NCI-H774 (cell line): ENCODE data around the gene BCAR1.

Experiments used
- DNase-seq: peaks from one replicate; lab custom pipeline; 2025; lab: John Stamatoyannopoulos, UW

BCAR1 gene

DNA sequence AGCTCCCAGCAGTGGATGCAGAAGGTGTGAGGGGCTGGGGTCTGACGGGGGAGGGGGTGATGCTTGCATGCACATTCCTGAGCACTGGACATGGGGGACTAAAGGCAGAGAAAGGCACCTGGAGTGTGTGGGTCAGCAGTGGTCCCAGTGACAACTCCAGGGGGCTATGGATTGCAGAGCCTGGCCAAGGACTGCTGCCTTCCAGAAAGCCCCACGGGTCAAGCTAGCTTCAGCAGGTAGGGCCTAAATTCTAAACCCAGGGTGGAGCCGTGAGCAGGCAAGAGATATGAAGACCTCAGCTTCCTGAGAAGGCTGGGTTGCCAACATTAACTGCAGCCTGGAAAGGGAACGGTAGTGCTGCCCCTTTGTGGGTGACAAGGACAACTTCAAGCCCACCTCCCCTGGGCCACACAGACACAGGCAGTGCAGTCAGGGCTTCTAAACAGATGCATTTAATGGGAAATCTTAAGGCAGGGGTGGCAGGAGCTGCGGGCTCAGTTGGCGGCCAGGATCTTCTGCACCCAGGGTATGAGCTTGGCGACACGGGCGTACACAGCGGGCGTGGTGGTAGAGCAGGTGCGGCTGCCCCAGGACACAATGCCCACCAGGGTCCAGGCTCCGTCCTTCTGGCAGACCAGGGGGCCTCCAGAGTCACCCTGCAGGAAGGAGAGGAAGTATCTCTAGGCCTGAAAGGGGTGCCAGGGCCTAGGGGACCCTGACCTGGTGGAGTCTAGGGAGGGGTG is 47.6 kb downstream of the BCAR1 start:
- no peak for DNase-seq

DNA sequence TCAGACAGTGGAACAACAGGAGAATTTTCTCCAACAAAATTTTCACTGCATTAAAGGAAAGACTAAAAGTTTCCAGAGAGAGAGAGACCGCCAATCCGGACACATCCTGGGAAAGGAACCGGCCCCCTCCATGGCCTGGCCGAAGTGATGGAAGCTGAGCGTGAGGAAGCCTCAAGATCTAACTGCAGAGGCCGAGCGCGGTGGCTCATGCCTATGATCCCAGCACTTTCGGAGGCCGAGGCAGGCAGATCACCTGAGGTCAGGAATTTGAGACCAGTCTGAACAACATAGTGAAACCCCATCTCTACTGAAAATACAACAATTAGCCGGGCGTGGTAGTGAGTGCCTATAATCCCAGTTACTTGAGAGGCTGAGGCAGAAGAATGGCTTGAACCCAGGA is 48.3 kb downstream of the BCAR1 start:
- no peak for DNase-seq

DNA sequence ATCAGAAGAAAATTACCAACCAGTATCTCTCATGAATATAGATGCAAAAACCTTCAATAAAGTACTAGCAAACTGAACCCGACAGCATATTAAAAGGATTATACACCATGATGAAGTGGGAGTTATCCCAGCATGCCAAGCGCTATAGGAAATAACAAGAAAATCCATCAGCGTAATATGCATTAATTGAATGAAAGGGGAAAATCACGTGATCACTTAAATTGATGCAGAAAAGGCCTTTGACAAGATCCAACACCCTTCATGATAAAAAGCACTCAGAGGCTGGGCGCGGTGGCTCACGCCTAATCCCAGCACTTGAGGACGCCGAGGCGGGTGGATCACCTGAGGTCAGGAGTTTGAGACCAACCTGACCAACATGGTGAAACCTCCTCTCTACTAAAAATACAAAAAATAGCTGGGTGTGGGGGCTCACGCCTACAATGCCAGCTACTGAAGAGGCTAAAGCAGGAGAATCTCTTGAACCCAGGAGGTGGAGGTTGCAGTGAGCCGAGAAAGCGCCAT is 49.3 kb downstream of the BCAR1 start:
- DNase-seq = no peak

DNA sequence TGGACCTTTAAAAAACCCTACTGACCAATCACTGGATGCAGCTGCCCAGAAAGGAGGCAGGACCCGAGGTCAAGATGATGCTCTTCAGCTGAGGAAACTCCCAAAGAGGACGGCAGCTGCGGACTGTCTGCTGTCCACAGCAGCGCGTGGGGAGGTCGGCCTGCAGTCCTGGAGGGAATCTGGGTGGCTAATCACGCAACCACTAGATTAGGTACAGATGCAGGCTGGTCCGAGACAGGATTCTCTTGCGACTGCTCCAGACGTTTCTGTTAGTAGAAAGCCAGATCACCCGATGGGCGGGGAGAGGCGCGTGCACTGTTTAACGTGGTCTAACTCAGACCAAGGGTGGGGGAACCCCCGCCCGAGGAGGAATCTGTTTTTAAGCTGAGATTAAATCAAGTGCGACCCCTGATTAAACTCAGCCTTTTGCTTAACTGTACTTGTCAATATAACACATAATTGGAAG is 53.3 kb downstream of the BCAR1 start:
- no peak for DNase-seq

DNA sequence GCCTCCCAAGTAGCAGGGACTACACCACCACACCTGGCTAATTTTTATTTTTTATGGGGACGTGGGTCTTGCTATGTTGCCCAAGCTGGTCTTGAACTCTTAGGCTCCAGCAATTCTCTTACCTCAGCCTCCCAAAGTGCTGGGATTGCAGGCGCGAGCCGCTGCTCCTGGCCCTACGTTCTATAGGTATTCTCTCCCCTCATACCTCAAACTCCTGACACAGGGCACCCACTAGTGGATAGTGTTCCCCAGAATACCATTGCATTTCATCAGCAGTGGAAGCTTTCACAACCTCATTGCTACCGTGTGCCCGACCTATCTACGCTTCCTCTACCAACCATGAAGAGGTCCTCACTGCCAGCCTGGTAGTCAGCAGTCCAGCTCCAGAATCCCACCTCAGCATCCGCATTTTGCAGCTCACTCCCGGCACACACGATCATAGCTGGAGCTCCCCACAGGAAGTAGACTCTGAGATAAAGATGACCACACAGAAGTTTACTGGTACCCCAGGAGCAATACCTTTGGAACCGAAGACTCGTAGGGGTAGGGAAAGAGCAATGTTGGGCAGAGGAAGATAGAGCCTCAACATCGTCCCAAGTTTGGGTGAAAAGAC is 53.8 kb downstream of the BCAR1 start:
- DNase-seq = no peak

DNA sequence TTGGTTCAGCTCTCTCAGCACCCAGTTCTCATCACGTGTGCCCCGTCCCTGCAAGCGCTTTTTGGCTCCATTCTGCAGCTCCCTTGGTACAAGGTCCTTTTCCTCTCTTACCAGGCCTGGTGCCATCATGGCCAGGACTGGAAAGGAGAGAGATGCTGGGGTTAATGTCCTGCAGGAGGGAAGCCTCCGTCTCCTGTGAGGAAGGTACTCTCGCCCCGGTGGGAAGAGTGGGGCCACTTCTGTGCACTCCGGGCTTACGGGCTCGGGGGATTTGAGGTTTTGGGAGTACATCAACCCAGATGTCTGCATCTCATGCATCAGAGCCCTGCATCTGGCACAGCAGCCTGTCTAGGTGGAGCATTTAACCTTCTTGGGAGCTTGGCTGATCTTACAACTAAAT is 54.6 kb downstream of the BCAR1 start:
- no peak for DNase-seq

DNA sequence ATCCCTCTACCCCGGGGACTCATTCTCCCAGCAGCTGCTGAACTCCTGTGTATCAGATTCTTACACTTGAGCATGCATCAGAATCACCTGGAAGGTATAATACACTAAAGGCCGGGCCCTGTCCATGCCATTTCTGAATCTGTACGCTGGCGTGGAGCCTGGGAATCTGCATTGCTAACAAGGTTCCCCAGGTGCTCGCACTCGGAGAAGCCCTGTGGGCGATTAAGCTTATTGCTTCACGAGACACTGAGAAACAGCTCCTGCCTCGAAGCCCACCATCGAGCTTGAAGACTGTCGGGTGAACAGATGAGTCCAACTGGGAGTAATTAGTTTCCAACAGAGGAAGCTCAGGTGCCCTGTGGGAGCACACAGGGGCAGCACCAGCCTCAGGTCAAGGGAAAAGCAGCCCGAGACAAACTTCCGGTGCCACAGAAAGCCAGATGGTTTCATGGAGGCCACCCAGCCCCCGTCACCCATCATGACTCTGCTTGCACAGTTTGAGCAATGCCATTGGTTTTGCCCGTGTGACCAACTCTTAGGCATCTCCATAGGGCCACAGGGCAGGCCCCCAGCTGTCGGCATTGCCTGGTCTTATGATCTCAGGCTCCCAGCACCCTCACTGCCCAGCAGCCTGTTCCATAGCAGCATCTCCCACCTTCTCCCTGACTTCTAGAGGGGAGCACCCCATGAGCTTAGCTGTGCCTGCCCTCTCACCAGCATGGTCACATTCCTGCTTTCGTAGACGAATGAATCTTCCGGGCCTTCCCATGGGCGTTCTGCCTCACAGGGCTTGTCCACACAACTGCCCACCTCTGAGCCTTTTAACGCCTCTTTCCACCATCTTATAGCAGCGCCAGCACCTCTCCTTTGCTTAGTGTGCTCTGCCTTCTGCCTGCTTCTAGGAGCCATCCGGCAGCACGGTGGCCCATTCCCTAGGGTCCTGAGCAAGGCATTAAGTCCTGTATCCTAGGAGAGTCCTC is 55.3 kb downstream of the BCAR1 start:
- DNase-seq = no peak

DNA sequence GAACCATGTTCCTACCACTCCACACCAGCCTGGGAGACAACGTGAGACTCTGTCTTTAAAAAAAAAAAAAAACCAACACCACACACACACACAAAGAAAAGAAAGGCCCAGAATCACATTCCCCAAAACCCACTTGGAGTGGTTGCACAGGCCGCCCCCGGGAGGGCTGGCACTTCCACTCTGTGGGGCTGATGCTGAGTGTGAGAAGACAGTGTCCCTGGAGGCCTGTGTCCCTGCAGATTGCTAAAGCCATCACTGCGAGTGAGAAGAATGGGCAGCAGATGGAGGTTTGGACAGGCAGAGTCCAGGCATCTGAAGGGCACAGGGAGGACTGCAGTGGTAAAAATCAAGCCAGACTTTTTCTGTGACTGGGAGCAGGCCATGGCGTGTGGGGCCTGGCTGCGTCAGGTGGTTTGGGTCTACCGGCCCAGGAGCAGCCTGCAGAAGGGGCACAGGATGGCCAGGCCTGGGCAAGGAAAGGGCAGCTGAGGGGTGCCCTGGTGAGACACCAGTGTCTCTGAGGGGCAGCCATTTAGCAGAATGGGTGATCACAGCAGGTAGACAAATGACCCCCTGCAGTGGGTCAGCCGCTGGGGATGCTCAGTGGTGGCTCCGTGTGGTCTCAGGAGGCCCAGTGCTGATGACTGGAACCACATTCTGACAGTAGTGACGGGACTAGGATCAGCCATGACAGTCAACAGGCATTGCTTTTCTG is 57.5 kb downstream of the BCAR1 start:
- DNase-seq = no peak

DNA sequence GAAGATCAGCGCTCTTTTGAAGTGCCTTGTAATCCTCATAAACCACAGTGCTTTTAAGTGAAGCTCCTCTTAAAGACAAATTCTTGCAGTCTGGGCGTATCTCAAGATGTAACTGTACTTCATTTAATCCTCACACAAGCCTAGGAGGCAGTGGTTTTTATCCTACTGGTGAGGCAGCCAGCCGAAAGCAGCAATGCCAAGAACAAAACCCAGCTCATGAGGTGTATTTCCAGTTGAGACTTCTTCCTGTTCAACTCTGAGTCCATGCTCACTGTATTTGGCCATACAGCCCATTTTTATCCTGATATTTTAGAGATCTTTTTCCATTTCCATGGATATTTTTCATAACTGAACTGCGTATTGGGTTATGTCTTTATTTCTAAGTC is 58.2 kb downstream of the BCAR1 start:
- no peak for DNase-seq

DNA sequence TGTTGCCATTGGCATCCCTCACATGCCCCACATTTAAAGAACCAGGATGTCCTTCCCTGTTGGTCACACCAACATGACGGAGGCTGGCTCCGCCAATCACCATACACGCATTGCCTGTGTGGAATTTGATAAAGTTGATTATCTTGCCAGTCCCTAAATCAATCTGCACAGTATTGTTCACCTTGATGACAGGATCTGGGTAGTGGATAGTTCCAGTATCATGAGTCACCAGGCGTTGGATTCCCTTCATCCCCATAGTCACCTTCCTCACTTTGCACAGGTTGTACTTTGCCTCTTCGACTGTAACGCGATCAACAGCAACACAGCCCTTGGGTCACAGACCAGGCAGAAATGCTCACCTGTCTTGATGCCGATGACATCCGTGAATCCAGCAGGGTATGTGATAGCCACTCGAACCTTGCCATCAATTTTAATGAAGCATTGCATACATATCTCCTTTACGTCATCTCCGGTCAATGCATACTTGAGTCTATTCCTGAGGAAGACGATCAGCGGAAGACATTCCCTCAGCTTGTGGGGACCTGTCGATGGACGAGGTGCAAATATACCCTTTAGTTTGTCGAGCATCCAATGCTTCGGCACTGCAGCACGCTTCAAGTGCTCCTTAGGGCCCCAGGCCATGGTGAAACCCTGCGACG is 58.7 kb downstream of the BCAR1 start:
- DNase-seq = no peak

DNA sequence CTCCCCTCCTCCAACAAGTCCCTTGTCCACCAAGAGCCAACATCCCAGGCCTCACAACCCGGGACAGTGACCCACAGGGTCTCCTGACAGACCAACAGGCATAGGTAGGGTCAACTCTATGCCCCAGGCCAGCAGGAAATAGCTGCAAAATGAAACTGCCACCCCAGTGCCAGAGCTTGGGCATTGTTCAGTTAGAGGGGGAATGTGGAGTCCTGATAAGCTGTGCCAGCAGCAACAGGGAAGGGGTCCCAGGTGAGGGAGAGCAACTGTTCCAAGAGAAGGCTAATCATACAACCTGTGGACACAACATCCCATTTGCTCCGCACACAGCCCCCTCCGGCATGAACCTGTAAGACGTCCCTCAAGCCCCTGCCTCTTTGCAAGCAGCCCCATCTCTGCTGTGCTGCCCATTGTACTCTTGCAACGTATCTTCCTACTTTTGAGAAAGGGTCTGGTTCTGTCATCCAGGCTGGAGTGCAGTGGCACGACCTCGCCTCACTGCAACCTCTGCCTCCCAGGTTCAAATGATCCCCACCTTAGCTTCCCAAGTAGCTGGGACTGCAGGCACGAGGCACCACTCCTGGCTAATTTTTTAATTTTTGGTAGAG is 61.7 kb downstream of the BCAR1 start:
- DNase-seq = no peak

DNA sequence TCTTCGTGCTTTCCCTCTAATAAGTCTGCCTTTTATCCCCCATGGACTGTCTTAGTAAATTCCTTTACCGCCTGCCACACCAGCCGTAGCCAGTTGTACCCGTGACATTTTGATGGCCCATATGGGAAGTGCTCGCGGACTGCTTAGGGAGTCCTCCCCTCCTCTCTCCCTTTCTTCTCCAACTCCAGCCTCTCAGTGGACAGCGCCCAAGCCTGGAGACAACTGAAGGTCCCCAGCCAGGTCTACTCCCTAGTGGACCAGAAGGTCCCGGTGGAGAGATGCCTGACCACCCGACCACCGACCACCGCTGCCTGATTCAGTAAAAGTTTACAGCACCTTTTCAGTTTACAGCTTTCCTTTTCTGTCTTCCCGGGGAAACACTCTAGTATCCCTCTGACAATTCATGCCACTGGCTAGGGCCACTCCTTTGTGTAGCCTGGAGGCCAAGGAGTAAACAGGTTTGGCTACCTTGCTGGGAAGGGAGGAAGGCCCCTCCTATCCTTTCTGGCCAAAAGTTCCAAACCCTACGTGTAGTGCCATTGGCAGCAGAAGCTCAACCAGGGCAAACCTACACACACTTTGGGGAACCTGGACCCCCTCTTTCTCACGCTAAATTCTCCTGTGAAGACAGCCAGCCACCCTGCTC is 62.5 kb downstream of the BCAR1 start:
- DNase-seq = no peak

DNA sequence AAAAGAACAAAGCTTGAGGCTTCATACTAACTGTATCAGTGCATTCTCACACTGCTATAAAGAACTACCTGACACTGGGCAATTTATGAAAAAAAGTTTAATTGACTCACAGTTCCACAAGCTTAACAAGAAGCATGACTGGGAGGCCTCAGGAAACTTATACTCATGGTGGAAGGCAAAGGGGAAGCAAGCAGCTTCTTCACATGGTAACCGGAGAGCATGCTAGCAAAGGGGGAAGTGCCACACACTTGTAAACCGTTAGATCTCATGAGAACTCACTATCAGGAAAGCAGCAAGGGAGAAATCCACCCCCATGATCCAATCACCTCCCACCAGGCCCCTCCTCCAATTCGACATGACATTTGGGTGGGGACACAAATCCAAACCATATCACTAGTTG is 69.8 kb downstream of the BCAR1 start:
- no peak for DNase-seq

DNA sequence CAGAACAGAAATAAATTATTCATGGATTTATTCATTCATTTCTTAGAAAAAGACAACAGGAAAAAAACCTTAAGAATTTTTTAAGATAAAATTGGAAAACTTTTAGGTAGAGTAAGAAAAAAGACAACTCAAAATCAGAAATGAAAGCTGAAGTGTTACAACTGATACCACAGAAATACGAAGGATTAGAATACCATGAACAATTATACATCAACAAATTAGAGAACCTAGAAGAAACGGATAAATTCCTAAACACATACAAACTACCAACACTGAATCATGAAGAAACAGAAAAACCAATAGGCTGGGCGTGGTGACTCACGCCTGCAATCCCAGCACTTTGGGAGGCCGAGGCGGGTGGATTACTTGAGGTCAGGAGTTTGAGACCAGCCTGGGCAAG is 72.2 kb downstream of the BCAR1 start:
- DNase-seq = no peak
